ENCODE results near the gene SFT2D3. TPM values are rescaled to one million over a fixed set of nuclear protein-coding genes. Genes with fewer than 3 reads are reported as not detected.

The SFT2D3 gene
- total RNA-seq, 2 experiments from 2014 or later, result 5.2 to 5.8 TPM

DNA sequence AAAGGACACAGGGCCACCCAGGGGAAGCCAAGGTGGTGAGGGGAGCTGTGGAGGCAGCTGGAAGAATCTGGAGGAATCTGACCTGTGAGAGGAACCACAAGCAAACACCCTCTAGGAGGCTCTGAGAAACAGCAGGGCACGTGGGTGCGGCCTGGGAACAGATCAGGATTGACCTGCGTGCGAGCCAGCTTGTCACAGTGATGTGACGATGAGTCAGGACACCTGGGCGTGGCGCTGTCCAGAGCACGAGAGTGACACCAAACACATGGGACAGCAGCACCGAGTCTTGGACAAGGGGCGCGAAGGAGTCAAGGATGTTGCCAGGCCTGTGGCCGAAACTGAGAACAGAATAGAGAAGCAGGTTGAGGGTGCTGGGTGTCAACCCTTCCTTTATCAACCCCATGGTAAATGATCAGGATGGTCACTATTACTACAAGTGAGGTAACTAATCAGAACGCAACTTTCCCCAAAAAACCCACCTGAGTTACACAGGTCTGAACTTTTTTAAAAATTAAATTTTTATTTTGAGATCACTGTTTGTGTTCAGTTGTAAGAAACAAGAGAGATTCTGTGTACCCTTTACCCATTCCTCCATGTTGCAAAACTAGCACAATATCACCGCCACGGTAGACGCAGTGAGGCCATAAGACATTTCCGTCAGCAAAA lies 637 bp upstream of the SFT2D3 start:
- CTCF ChIA-PET, result interaction anchor here (0.7 kb wide), 1 partner anchor 109 kb away, joined by 4 read pairs; no protein-coding TSS in a partner anchor
- Mint-ChIP-seq H3K27me3 (no peaks in the 10 kb centered on the region), H3K4me3 (peak overlapping the region; percentile 88), H3K36me3 (ENCODE audit: low read depth) (peaks cover 26% of the 10 kb centered on the region), H3K9me3 (no peaks in the 10 kb centered on the region), H3K27ac (peak overlapping the region; percentile 94), H3K4me1 (peaks cover 39% of the 10 kb centered on the region)
- POLR2A ChIA-PET, result interaction anchor here (0.7 to 5.9 kb wide), 18 partner anchors 8 to 620 kb away, joined by 3 to 30 read pairs (median 8); partner anchors contain the start of genes ERCC3, IWS1, POLR2D and SAP130
- no peak for DNase-seq

- Mint-ChIP-seq H3K27ac (peak overlapping the region; percentile 95), H3K4me3 (peak overlapping the region; percentile 88), H3K4me1 (peaks cover 39% of the 10 kb centered on the region), H3K27me3 (no peaks in the 10 kb centered on the region), H3K36me3 (ENCODE audit: low read depth) (peaks cover 31% of the 10 kb centered on the region), H3K9me3 (no peaks in the 10 kb centered on the region)
- peak; percentile 85 for DNase-seq
- ChIA-PET POLR2A (interaction anchor here (0.6 to 5.9 kb wide), 34 partner anchors 9 to 621 kb away, joined by 3 to 30 read pairs (median 5); partner anchors contain the start of genes ERCC3, IWS1, POLR2D and SAP130), CTCF (interaction anchor here (0.5 to 1.4 kb wide), 7 partner anchors 59 to 382 kb away, joined by 3 to 8 read pairs (median 4); partner anchors contain the start of gene WDR33)
Measured at GRCh38 chr2:127701651-127702394, 526 bp downstream of the SFT2D3 start.

GRCh38 chr2:127702395-127703009 lies 1.2 kb downstream of the SFT2D3 start:
- DNase-seq, result no peak
- Mint-ChIP-seq H3K4me3 (peak overlapping the region; percentile 81), H3K27ac (peak overlapping the region; percentile 95), H3K27me3 (no peaks in the 10 kb centered on the region), H3K36me3 (ENCODE audit: low read depth) (peaks cover 34% of the 10 kb centered on the region), H3K9me3 (no peaks in the 10 kb centered on the region), H3K4me1 (peaks cover 39% of the 10 kb centered on the region)
- ChIA-PET CTCF (interaction anchor here (0.5 to 1.4 kb wide), 6 partner anchors 58 to 383 kb away, joined by 3 to 8 read pairs (median 4); partner anchors contain the start of gene WDR33), POLR2A (interaction anchor here (0.7 to 5.9 kb wide), 29 partner anchors 8 to 409 kb away, joined by 3 to 30 read pairs (median 5); partner anchors contain the start of genes ERCC3, IWS1, POLR2D and UGGT1)

- Mint-ChIP-seq H3K27me3 (no peaks in the 10 kb centered on the region), H3K27ac (peak overlapping the region; percentile 95), H3K9me3 (no peaks in the 10 kb centered on the region), H3K4me1 (peaks cover 39% of the 10 kb centered on the region), H3K4me3 (peak overlapping the region; percentile 7), H3K36me3 (ENCODE audit: low read depth) (peaks cover 40% of the 10 kb centered on the region)
- CTCF ChIA-PET, result no interaction called here
- POLR2A ChIA-PET, result interaction anchor here (2.3 to 5.9 kb wide), 5 partner anchors 11 to 177 kb away, joined by 10 to 29 read pairs (median 18); partner anchors contain the start of genes IWS1, POLR2D and WDR33
- no peak for DNase-seq
Measured at GRCh38 chr2:127703282-127703681, 2.0 kb downstream of the SFT2D3 start.

DNA sequence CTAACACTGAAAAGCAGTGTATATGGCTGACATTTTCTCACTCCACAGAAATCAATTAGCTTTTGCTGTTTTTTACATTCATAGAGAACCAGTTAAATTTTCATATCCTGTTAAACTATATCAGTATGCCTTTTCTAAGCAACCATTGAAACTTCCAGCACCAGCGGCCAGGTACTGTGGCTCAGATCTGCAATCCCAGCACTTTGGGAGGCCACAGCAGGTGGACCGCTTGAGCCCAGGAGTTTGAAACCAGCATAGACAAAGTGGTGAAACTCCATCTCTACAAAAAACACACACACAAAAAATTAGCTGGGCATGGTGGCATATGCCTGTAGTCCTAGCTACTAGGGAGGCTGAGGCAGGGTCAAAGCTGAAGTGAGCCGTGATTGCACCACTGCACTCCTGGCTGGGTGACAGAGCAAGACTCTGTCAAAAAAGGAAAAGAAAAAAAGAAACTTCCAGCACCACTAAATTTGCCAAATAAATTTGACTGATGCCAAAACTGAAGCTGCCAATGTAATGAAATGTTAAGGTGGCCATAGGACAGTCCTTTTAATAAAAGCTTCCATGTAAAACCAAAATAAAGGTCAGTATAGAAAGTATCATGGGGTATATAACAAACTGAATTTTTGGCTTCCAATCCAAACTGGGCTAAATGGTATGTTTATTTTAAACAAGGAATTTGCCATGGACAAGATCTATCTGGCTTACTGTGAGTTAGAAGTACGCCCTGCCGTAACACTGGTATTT lies 3.5 kb downstream of the SFT2D3 start:
- Mint-ChIP-seq H3K36me3 (ENCODE audit: low read depth) (peaks cover 51% of the 10 kb centered on the region), H3K27me3 (no peaks in the 10 kb centered on the region), H3K27ac (no peak overlapping the region), H3K4me3 (no peak overlapping the region), H3K4me1 (peaks cover 39% of the 10 kb centered on the region), H3K9me3 (no peaks in the 10 kb centered on the region)
- CTCF ChIA-PET, result interaction anchor here (1.1 kb wide), 1 partner anchor 114 kb away, joined by 3 read pairs; no protein-coding TSS in a partner anchor
- no peak for DNase-seq
- POLR2A ChIA-PET, result interaction anchor here (0.5 to 5.9 kb wide), 6 partner anchors 9 to 117 kb away, joined by 3 to 28 read pairs (median 4); no protein-coding TSS in a partner anchor

- peaks cover 33% of the 10 kb centered on the region for H3K4me1 Mint-ChIP-seq
- no peak for DNase-seq
- ChIA-PET CTCF (no interaction called here), POLR2A (interaction anchor here (0.6 to 5.9 kb wide), 3 partner anchors 9 to 317 kb away, joined by 3 to 28 read pairs (median 3); no protein-coding TSS in a partner anchor)
- no peaks in the 10 kb centered on the region for H3K9me3 Mint-ChIP-seq
- H3K27me3 Mint-ChIP-seq, result no peaks in the 10 kb centered on the region
- no peak overlapping the region for H3K4me3 Mint-ChIP-seq
- no peak overlapping the region for H3K27ac Mint-ChIP-seq
- peaks cover 51% of the 10 kb centered on the region for H3K36me3 Mint-ChIP-seq (ENCODE audit: low read depth)
Measured at GRCh38 chr2:127705391-127706065, 4.2 kb downstream of the SFT2D3 start.

DNA sequence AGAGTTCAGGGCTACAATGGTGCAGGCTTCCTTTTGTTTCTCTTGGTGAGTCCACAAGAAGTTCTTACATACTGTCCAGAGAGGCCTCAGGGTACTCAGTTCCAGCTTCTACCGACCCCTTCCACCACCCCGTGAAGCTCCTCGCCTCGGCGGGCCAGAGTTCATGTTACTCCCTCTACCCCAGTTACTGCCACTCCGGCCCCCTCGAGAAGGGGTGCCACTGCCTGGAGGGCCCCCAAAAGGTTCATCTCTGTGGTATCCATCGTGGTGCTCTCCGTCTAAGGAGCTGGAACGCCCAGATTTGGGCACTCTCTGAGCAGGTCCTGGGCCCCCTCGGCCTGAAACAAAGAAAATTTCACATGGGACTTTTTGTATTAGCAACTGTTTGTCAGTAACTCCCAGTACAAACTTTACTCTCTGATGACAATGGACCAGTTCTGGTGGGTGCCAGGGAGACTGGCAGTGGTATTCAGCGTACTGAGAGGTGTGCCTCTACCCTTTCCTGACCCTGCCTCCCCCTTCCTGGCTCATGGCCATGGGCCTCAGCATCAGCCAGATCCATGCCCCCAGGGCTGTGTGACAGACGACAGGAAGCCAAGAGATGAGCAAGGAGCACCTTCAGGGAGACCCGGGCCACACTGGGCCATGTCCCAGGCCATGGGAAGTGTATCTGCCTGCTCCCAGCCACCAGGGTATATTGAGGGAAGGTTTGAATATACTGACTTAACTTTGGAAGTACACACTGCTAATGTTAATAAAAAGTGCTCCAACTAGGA lies 5.1 kb downstream of the SFT2D3 start:
- no peaks in the 10 kb centered on the region for H3K9me3 Mint-ChIP-seq
- POLR2A ChIA-PET, result interaction anchor here (5.9 kb wide), 1 partner anchor 8 kb away, joined by 28 read pairs; no protein-coding TSS in a partner anchor
- H3K27ac Mint-ChIP-seq, result peak overlapping the region; percentile 26
- peaks cover 26% of the 10 kb centered on the region for H3K4me1 Mint-ChIP-seq
- CTCF ChIA-PET, result interaction anchor here (0.7 kb wide), 1 partner anchor 196 kb away, joined by 3 read pairs; no protein-coding TSS in a partner anchor
- no peaks in the 10 kb centered on the region for H3K27me3 Mint-ChIP-seq
- no peak for DNase-seq
- H3K36me3 Mint-ChIP-seq (ENCODE audit: low read depth), result peaks cover 56% of the 10 kb centered on the region
- H3K4me3 Mint-ChIP-seq, result no peak overlapping the region

DNA sequence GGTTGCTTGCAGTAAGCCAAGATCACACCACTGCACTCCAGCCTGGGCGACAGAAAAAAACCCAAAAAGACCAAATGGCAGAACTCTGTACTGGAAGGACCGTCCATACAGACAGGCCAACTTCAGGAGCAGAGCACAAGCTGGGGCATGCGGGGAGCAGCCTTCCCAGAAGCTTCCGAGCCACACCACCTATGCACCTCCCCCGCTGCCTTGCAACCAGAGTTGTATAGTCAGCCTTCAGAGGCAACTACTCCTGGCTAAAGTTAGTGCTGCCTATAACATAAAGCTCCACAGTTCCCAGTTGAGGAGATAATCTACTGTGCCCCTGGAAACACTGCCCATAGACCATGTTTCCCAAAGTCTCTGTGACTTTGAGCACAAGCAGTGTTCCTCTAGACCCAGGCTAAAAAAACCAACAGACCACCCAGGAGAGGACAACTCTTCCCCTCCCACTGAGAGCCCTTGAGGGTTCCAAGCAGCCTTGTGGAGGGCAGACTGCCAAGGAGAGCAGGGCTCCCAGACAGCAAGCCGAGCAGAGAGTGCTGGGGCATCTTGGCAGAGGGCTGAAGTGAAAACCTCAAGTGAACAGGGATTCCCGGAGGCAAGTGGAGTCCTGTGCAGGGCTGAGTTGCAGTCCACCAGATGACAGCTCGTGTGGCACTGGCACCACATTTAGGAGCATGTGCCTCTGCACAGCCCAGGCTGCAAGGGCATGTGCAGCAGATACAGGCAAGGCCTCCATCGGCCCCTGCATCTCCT lies 6.8 kb downstream of the SFT2D3 start:
- Mint-ChIP-seq H3K9me3 (no peaks in the 10 kb centered on the region), H3K4me3 (no peak overlapping the region), H3K27ac (no peak overlapping the region), H3K27me3 (no peaks in the 10 kb centered on the region), H3K36me3 (ENCODE audit: low read depth) (peaks cover 49% of the 10 kb centered on the region), H3K4me1 (peaks cover 17% of the 10 kb centered on the region)
- POLR2A ChIA-PET, result no interaction called here
- CTCF ChIA-PET, result no interaction called here
- no peak for DNase-seq

DNA sequence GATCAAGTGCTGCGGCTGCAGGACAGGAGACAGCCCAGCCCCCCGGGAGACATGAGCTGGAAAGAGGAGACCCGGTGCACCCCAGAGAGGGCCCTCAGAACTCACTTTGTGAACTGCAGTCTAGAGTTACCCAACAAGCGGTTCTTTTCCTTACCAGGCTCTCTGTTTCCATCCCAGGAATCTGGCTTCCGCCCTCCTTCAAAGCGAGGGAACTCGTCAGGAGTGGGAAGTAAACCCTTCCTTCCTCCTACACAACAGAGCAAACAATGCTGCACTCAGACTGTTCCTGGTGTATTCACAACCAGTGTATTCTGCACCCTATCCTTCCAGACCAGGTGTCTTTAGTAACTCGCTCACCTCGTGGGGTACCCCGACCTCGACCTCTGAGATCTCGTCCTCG lies 8.0 kb downstream of the SFT2D3 start:
- DNase-seq, result no peak
- peaks cover 45% of the 10 kb centered on the region for H3K36me3 Mint-ChIP-seq (ENCODE audit: low read depth)
- H3K9me3 Mint-ChIP-seq, result no peaks in the 10 kb centered on the region
- no peak overlapping the region for H3K4me3 Mint-ChIP-seq
- POLR2A ChIA-PET, result interaction anchor here (2.0 kb wide), 1 partner anchor 8 kb away, joined by 11 read pairs; the partner anchor contains the start of gene SFT2D3
- no peak overlapping the region for H3K27ac Mint-ChIP-seq
- peaks cover 9% of the 10 kb centered on the region for H3K4me1 Mint-ChIP-seq
- no peaks in the 10 kb centered on the region for H3K27me3 Mint-ChIP-seq
- CTCF ChIA-PET, result no interaction called here

GRCh38 chr2:127712999-127713398 lies 11.7 kb downstream of the SFT2D3 start:
- H3K9me3 Mint-ChIP-seq, result no peaks in the 10 kb centered on the region
- H3K4me1 Mint-ChIP-seq, result no peaks in the 10 kb centered on the region
- no peak for DNase-seq
- ChIA-PET POLR2A (interaction anchor here (3.8 kb wide), 1 partner anchor 9 kb away, joined by 28 read pairs; the partner anchor contains the start of gene SFT2D3), CTCF (no interaction called here)
- H3K4me3 Mint-ChIP-seq, result no peak overlapping the region
- H3K27me3 Mint-ChIP-seq, result no peaks in the 10 kb centered on the region
- peaks cover 30% of the 10 kb centered on the region for H3K36me3 Mint-ChIP-seq (ENCODE audit: low read depth)
- no peak overlapping the region for H3K27ac Mint-ChIP-seq

Measured in activated CD4-positive, alpha-beta memory T cell treated with anti-CD3 and anti-CD28 coated beads, Interleukin-2, amount 10 ng/mL, durations not matched to agents 7 days and 5 days (primary cell).